HG03439 (cell line): ENCODE measurements around the gene SLC12A1.

ENCODE experiments used
- ATAC-seq: cut with Tn5 transposase; IDR thresholded peaks from one replicate; pipeline ENCODE4 v1.9.1; 2021; ENCODE audit warnings: mild to moderate bottlenecking, moderate library complexity; ENCODE audit not compliant: unreplicated experiment

SLC12A1 gene

GRCh38 chr15:48343865-48344264 lies 137.8 kb downstream of the SLC12A1 start:
- no peak for ATAC-seq

- no peak for ATAC-seq
Measured at GRCh38 chr15:48345516-48345915, 139.4 kb downstream of the SLC12A1 start.

- peak; percentile 61 for ATAC-seq
Measured at GRCh38 chr15:48352474-48353072, 146.5 kb downstream of the SLC12A1 start.
